SU-DHL-6 (cell line): ENCODE data around the gene OR5AU1.

Source experiments
- CTCF ChIP-seq: fragments of 200-600 bp; sonication (generic); IDR thresholded peaks from one replicate; pipeline ENCODE4 v1.5.1; 2017; ENCODE audit warnings: antibody characterized with exemption, mild to moderate bottlenecking, low read length, moderate library complexity; ENCODE audit not compliant: insufficient read depth, poor library complexity, severe bottlenecking
- EZH2phosphoT487 ChIP-seq: fragments of 200-600 bp; sonication (generic), shearing (Covaris generic); conservative IDR thresholded peaks from 2 replicates; pipeline ENCODE4 v1.6.1; 2018; ENCODE audit warnings: mild to moderate bottlenecking, antibody characterized with exemption, low read length, moderate library complexity, mixed read lengths

GRCh38 chr14:21169573-21169972 is 13.7 kb upstream of the OR5AU1 start:
- TF ChIP-seq CTCF: no peak
- TF ChIP-seq EZH2phosphoT487: no peak
